SJSA1 (cell line): Measurements from ENCODE around the gene GAK. TPM values are rescaled to one million over a fixed set of nuclear protein-coding genes. Genes with fewer than 3 reads are reported as not detected.
"Not testable (repeated sequence)": the region's sequence is repeated elsewhere in the genome, so short reads cannot be mapped to it uniquely, and the experiment has no call there.

Experiments used
- DNase-seq, 2 experiments: peaks; one replicate each; pipeline ENCODE4 v3.0.0-alpha.2; 2015 to 2020; ENCODE audit warnings: low spot score in 2 of 2, low read depth in 1 of 2
- H3K27ac ChIP-seq: fragments of 250-450 bp; sonication (Bioruptor Pico); 2 replicates; pipeline ENCODE4 v1.5.1; 2020; ENCODE audit warnings: mild to moderate bottlenecking, moderate library complexity
- H3K27me3 ChIP-seq: fragments of 250-450 bp; sonication (Bioruptor Pico); replicated peaks from 2 replicates; pipeline ENCODE4 v1.5.1; 2020; ENCODE audit warnings: mild to moderate bottlenecking, moderate library complexity
- H3K36me3 ChIP-seq: fragments of 250-450 bp; sonication (Bioruptor Pico); 2 replicates; pipeline ENCODE4 v1.5.1; 2020; ENCODE audit warnings: mild to moderate bottlenecking
- H3K4me1 ChIP-seq: fragments of 250-450 bp; sonication (Bioruptor Pico); replicated peaks from 2 replicates; pipeline ENCODE4 v1.6.1; 2021; ENCODE audit warnings: mild to moderate bottlenecking
- H3K4me3 ChIP-seq: fragments of 250-450 bp; sonication (Bioruptor Pico); 2 replicates; pipeline ENCODE4 v1.5.1; 2020; ENCODE audit warnings: mild to moderate bottlenecking
- H3K9me3 ChIP-seq: fragments of 250-450 bp; sonication (Bioruptor Pico); replicated peaks from 2 replicates; pipeline ENCODE4 v1.5.1; 2020; ENCODE audit warnings: mild to moderate bottlenecking
- total RNA-seq: library from RNA; depleted of rRNA; stranded (reverse); fragments of >200 nt; shearing (Covaris generic); gene quantifications from 2 replicates; pipeline ENCODE4 v1.2.3, GENCODE V29; 2014

Gene GAK
- total RNA-seq, 1 experiment from 2014 or later, result 44.4 TPM

GRCh38 chr4:931194-931959, 739 bp downstream of the GAK start:
- Histone ChIP-seq H3K27me3 (no peaks in the 10 kb centered on the region), H3K4me1 (peaks cover 5% of the 10 kb centered on the region; the same call in 1 of the 2 replicates), H3K36me3 (peaks cover 8% of the 10 kb centered on the region; the same call in 1 of the 2 replicates), H3K9me3 (no peaks in the 10 kb centered on the region), H3K4me3 (peak overlapping the region; percentile 82), H3K27ac (peak overlapping the region; percentile 60)
- peak in 1 of 2 experiments; percentile 2 for DNase-seq

GRCh38 chr4:930827-931193, 1.3 kb downstream of the GAK start:
- Histone ChIP-seq H3K36me3 (peaks cover 8% of the 10 kb centered on the region; the same call in 1 of the 2 replicates), H3K27me3 (no peaks in the 10 kb centered on the region), H3K4me1 (peaks cover 5% of the 10 kb centered on the region; the same call in 1 of the 2 replicates), H3K27ac (no peak overlapping the region), H3K9me3 (no peaks in the 10 kb centered on the region), H3K4me3 (peak overlapping the region; percentile 82)
- peak in 1 of 2 experiments; percentile 1 for DNase-seq

- Histone ChIP-seq H3K4me1 (peaks cover 5% of the 10 kb centered on the region; the same call in 1 of the 2 replicates), H3K4me3 (no peak overlapping the region), H3K27me3 (no peaks in the 10 kb centered on the region), H3K36me3 (peaks cover 8% of the 10 kb centered on the region; the same call in 1 of the 2 replicates), H3K9me3 (no peaks in the 10 kb centered on the region), H3K27ac (no peak overlapping the region)
- DNase-seq, result no peak
Measured at GRCh38 chr4:930028-930551, 2.0 kb downstream of the GAK start.

- Histone ChIP-seq H3K27ac (no peak overlapping the region), H3K36me3 (peaks cover 8% of the 10 kb centered on the region; the same call in 1 of the 2 replicates), H3K27me3 (no peaks in the 10 kb centered on the region), H3K9me3 (no peaks in the 10 kb centered on the region), H3K4me1 (peaks cover 5% of the 10 kb centered on the region; the same call in 1 of the 2 replicates), H3K4me3 (no peak overlapping the region)
- DNase-seq, result no peak
Measured at GRCh38 chr4:929096-929765, 2.9 kb downstream of the GAK start.

- H3K27me3 ChIP-seq, H3K4me1 ChIP-seq, H3K4me3 ChIP-seq, H3K27ac ChIP-seq, H3K9me3 ChIP-seq, DNase-seq, H3K36me3 ChIP-seq: not testable (repeated sequence)
Measured at GRCh38 chr4:927566-927965, 4.5 kb downstream of the GAK start.

- no peaks in the 10 kb centered on the region for H3K36me3 ChIP-seq
- H3K4me1 ChIP-seq, result peaks cover 5% of the 10 kb centered on the region; the same call in 1 of the 2 replicates
- DNase-seq, result no peak
- H3K9me3 ChIP-seq, result no peaks in the 10 kb centered on the region
- no peak overlapping the region for H3K27ac ChIP-seq
- H3K27me3 ChIP-seq, result no peaks in the 10 kb centered on the region
- H3K4me3 ChIP-seq, result no peak overlapping the region
Measured at GRCh38 chr4:926538-926937, 5.6 kb downstream of the GAK start.

GRCh38 chr4:925771-926500, 6.2 kb downstream of the GAK start:
- no peaks in the 10 kb centered on the region for H3K27me3 ChIP-seq
- no peak overlapping the region for H3K4me3 ChIP-seq
- no peak overlapping the region for H3K27ac ChIP-seq
- DNase-seq, result no peak
- H3K36me3 ChIP-seq, result no peaks in the 10 kb centered on the region
- H3K9me3 ChIP-seq, result no peaks in the 10 kb centered on the region
- peaks cover 4% of the 10 kb centered on the region; the same call in 1 of the 2 replicates for H3K4me1 ChIP-seq

- Histone ChIP-seq H3K4me1 (no peaks in the 10 kb centered on the region), H3K27me3 (no peaks in the 10 kb centered on the region), H3K4me3 (no peak overlapping the region), H3K36me3 (no peaks in the 10 kb centered on the region), H3K27ac (no peak overlapping the region), H3K9me3 (no peaks in the 10 kb centered on the region)
- no peak for DNase-seq
Measured at GRCh38 chr4:925171-925570, 6.9 kb downstream of the GAK start.

GRCh38 chr4:924107-925096, 7.7 kb downstream of the GAK start:
- no peak overlapping the region for H3K27ac ChIP-seq
- no peaks in the 10 kb centered on the region for H3K36me3 ChIP-seq
- H3K4me1 ChIP-seq, result no peaks in the 10 kb centered on the region
- no peaks in the 10 kb centered on the region for H3K27me3 ChIP-seq
- no peaks in the 10 kb centered on the region for H3K9me3 ChIP-seq
- no peak overlapping the region for H3K4me3 ChIP-seq
- DNase-seq, result no peak

- H3K27ac ChIP-seq, result no peak overlapping the region
- H3K9me3 ChIP-seq, result no peaks in the 10 kb centered on the region
- no peaks in the 10 kb centered on the region for H3K27me3 ChIP-seq
- H3K4me3 ChIP-seq, result no peak overlapping the region
- no peaks in the 10 kb centered on the region for H3K36me3 ChIP-seq
- no peak for DNase-seq
- no peaks in the 10 kb centered on the region for H3K4me1 ChIP-seq
Measured at GRCh38 chr4:921830-922331, 10.2 kb downstream of the GAK start.

- not testable (repeated sequence) for H3K9me3 ChIP-seq, H3K27me3 ChIP-seq, H3K36me3 ChIP-seq, H3K4me3 ChIP-seq, H3K4me1 ChIP-seq, DNase-seq, H3K27ac ChIP-seq
Measured at GRCh38 chr4:919004-919680, 13.0 kb downstream of the GAK start.

GRCh38 chr4:918591-918990, 13.5 kb downstream of the GAK start:
- DNase-seq, H3K36me3 ChIP-seq, H3K27me3 ChIP-seq, H3K9me3 ChIP-seq, H3K4me1 ChIP-seq, H3K4me3 ChIP-seq, H3K27ac ChIP-seq: not testable (repeated sequence)
